ENCODE results near the gene SZT2.

DNA sequence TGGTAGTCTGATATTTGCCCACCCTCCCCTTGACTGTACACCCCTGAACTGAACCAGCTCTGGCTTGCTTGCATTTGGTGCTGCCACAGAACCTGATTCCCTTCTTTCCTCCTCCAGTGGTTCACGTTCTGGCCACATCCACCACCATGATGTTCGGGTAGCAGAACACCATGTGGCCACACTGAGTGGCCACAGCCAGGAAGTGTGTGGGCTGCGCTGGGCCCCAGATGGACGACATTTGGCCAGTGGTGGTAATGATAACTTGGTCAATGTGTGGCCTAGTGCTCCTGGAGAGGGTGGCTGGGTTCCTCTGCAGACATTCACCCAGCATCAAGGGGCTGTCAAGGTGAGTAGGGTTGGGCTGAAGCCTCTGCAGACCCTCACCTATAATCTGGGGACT, 29.1 kb upstream of the SZT2 start:
- TF ChIP-seq, protein P1, sequence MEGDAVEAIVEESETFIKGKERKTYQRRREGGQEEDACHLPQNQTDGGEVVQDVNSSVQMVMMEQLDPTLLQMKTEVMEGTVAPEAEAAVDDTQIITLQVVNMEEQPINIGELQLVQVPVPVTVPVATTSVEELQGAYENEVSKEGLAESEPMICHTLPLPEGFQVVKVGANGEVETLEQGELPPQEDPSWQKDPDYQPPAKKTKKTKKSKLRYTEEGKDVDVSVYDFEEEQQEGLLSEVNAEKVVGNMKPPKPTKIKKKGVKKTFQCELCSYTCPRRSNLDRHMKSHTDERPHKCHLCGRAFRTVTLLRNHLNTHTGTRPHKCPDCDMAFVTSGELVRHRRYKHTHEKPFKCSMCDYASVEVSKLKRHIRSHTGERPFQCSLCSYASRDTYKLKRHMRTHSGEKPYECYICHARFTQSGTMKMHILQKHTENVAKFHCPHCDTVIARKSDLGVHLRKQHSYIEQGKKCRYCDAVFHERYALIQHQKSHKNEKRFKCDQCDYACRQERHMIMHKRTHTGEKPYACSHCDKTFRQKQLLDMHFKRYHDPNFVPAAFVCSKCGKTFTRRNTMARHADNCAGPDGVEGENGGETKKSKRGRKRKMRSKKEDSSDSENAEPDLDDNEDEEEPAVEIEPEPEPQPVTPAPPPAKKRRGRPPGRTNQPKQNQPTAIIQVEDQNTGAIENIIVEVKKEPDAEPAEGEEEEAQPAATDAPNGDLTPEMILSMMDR (IDR thresholded peaks at IDR 0.05) = no peak
- TF ChIP-seq POLR2A (IDR thresholded peaks at IDR 0.05) = no peak
- no peak for TF ChIP-seq EP300 (IDR thresholded peaks at IDR 0.05)

Measured in tibial nerve (tissue), 4 donors.